UCSD-AML1 (cell line): Measurements from ENCODE around the gene ALG12.

Experiments
- DNase-seq: peaks from one replicate; lab custom pipeline; 2025; ENCODE audit not compliant: unreplicated experiment; lab: John Stamatoyannopoulos, UW

The ALG12 gene

DNA sequence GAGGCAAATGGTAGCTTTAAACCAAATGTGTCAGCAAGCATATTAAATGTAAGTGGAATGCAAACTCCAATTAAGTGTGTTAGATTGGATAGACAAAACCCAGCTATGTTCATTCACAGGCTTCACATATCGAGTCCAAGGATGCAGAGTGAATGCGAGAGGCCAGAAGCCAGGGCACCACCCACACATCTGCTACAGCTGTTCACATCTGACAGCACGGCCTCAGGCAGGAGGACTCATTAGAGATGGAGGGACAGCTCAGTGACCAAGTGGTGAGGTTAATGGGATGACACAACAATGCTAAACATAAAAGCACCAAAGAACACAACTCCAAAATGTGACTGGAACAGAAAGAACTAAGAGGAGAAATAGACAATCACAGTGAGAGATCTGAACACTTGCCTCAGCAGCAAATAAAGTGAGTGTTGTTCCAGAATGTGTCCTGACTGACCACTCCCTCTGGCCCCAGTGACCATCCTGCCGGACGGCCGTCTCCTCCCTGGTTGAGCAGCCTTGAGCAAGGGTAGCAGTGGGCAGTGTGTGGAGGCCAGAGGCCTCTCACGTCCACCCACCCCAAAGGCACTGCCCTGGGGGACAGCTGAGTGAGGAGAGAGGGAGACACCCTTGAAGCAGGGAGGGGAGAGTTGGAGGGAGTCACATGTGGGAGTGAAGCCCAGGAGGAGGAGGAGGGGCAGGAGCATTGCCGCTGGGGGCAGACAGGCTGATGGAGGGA lies 23.8 kb downstream of the ALG12 start:
- no peak for DNase-seq

DNA sequence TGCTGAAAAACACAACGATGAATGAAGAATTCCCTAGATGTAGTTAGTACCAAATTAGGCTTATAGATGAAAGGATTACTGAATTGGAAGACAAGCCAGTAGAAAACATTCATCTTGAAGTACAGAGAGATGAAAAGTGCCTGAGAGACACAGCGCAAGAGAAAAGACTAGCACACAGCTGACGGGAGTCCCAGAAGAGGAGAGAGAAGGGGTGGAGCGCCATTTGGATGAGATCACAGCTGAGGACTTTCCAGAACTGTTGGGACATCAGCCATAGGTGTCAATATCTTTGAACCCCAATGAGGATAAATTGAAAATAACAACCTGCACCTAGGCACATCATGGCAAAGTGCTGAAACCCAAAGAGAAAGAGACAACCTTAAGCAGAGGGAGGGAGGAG lies 25.2 kb downstream of the ALG12 start:
- no peak for DNase-seq

DNA sequence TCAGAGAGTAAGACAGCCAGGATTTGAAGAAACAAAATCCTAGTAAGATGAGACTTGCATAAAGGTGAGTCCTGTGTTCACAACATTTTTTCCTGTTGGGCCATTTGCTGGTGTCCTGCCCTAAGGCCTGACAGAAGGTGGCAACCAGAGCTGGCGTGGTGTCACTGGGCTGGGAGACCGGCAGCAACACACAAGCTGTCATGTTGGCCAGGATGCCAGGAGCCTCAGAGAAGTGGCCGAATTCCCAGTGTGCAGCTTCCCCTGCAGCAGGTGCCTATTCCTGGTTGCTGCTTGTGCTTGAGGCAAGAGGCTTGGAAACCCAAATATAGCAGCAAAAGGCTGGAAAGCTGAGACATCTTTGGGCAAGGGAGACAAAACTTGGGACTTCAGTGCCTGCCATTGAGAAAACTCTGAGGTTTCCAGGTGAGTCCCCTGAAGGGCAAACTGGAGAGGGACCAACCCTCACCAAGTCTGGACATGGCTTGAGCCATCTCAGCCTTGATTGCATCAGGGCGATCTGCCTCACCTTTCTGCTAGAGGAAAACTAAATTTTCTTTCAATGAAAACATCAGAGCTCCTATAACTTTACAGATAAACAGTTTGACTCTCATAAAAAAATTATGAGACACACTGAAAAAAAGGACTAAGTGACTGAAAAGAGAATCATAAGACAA lies 25.9 kb downstream of the ALG12 start:
- no peak for DNase-seq

DNA sequence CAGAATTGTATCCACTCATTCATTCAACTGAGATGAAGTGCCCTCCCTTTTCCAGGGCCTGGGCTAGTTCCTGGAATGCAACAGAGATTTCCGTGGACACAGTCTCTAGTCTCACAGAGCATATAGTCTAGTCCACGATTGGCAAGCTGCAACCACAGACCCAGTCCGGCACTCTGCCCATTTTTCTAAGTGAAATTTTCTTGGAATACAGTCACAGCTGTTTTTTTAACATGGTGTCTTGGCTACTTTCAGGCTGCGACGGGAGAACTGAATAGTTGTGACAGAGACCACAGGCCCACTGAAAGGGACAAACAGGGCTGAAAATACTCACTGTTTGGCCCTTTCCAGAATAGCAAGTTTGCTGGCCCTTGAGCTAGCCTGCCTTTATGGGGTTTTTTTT lies 29.2 kb downstream of the ALG12 start:
- DNase-seq: no peak

DNA sequence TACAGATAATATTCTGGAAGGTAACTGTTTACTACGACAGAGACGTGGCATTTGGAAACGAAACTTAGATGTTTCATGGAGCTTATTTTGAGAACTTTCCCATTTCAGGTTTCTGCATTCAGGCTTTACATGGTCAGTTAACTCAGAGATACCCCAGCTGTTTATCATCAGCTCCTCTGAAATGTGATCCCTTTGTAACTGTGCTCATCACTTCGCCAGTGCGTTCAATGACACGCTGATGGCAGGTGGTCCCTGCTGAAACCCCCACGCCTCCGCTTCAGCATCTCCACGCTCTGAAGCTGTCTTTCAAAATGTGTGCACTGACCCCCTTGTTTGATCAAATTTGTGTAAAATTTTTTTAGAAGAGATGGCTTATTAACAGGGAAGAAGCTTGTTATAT lies 30.5 kb downstream of the ALG12 start:
- DNase-seq: no peak

DNA sequence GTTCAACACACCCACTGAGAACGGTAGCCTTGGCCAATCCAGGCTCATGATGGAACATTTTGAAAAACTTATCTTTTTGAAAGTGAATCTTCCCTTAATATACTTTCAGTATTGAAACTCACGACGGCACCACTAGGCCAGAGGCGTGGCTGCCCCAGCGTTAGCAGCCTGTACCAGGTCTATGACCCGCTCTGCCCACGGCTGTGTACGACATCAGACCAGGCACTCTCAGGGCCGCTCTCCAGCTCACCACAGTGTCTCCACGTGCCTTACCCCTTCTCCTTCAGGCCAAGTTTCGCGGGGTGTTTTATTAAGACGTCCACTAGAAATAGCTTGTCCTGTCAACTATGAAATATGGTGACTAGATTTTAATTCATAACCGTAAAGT lies 31.2 kb downstream of the ALG12 start:
- DNase-seq: no peak

DNA sequence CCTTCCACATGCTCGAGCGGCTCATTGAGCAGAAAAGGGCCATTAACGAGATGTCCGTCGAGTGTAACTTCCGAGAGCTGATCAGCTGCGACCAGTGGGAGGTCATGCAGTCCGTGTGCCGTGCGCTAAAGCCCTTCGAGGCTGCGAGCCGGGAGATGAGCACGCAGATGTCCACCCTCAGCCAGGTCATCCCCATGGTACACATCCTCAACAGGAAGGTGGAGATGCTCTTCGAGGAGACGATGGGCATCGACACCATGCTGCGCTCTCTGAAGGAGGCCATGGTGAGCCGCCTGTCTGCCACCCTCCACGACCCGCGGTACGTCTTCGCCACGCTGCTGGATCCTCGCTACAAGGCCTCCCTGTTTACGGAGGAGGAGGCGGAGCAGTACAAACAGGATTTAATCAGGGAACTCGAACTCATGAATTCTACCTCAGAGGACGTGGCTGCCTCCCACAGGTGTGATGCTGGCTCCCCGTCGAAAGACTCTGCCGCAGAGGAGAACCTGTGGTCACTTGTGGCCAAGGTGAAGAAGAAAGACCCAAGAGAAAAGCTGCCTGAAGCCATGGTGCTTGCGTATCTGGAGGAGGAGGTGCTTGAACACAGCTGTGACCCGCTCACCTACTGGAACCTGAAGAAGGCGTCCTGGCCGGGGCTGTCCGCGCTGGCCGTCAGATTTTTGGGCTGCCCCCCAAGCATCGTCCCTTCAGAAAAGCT lies 31.7 kb downstream of the ALG12 start:
- DNase-seq: no peak

DNA sequence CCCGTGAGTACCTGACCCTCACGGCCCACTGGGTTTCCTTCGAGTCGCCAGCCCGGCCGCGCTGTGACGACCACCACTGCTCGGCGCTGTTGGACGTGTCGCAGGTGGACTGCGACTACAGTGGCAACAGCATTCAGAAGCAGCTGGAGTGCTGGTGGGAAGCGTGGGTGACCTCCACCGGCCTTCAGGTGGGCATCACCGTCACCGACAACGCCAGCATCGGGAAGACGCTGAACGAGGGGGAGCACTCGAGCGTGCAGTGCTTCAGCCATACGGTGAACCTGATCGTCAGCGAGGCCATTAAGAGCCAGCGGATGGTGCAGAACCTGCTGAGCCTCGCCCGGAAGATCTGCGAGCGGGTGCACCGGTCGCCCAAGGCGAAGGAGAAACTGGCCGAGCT lies 32.4 kb downstream of the ALG12 start:
- no peak for DNase-seq

DNA sequence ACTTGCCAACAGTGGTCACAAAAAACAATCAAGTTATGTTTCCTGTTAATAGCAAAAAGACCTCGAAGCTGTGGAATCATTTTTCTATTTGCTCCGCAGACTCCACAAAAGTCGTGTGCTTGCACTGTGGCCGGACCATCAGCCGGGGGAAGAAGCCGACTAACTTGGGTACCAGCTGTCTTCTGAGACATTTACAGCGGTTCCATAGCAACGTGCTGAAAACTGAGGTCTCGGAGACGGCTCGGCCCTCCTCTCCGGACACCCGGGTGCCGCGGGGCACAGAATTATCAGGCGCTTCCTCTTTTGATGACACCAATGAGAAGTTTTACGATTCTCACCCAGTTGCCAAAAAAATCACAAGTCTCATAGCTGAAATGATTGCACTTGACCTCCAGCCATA lies 33.0 kb downstream of the ALG12 start:
- DNase-seq: no peak

DNA sequence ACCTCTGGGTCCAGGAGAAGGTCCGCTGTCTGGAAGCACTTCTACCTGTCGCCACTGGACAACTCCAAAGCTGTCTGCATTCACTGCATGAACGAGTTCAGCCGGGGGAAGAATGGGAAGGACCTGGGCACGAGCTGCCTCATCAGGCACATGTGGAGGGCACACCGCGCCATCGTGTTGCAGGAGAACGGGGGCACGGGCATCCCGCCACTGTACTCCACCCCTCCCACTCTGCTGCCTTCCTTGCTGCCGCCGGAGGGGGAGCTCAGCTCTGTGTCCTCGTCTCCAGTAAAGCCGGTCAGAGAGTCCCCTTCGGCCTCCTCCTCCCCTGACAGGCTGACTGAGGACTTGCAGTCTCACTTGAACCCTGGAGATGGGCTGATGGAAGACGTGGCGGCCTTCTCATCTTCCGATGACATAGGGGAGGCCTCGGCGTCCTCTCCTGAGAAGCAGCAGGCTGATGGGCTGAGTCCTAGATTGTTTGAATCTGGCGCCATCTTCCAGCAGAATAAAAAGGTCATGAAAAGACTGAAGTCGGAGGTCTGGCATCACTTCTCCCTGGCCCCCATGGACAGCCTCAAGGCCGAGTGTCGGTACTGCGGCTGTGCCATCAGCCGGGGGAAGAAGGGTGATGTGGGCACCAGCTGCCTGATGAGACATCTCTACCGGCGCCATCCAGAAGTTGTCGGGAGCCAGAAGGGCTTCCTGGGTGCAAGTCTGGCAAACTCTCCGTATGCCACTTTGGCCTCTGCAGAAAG lies 33.6 kb downstream of the ALG12 start:
- DNase-seq: no peak

DNA sequence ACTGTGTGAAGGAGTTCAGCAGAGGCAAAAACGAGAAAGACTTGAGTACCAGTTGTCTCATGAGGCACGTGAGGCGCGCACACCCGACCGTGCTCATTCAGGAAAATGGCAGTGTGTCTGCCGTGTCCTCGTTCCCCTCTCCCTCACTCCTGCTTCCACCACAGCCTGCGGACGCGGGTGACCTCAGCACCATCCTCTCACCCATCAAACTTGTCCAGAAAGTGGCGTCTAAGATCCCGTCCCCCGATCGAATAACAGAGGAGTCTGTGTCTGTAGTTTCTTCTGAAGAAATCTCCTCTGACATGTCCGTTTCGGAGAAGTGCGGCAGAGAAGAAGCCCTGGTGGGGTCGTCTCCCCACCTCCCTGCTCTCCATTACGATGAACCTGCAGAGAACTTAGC lies 34.2 kb downstream of the ALG12 start:
- DNase-seq: no peak

DNA sequence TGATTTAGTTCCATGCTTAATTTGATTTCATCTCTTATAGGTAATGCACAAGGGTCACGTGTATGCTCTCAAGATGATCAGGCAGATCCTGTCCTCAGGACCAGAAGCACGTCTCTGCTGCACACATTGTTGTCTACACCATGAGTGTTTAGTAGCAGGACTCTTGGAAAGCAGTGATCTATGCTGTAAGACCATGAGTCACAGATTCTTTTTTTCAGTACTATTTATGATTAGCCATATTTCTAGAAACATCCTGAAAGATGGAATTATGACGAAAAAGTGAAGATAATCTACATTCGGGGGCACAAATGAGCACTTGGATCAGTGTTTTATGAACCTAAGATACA lies 35.0 kb downstream of the ALG12 start:
- no peak for DNase-seq

DNA sequence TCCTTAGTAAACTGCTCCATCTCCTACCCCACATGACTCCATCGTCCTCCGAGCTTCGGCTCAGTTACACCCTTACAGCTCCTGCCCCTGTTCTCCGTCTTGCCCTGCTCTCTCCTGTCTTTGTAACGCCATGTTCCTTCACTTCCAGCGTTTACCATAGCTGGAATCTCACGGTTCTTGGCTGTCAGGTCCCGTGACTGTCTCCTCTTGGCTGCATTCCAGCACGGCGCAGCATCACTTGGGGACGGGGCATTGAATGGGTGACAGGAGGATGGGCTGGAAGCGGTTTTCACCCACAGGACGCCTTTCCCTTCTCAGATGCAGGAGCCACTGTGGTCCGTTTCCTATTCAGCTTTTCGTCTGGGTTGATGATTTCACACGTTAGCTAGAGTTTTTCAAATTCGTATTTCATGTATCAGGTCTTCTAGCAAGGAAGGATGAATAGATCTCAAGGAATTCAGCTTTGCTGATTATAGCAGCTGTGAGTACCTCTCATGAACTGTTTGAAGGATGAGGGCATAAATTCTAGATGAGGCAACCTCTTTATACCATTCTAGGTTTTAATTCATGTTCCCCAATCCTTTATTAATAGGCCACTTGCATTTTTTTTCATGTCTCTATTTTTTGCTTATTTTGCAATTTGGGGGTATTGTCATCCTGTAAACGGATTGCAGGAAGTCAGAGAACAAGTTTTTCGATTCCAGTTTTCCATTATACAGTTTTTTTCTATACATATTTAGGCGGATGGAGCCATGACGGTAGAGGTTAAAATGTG lies 35.5 kb downstream of the ALG12 start:
- no peak for DNase-seq

DNA sequence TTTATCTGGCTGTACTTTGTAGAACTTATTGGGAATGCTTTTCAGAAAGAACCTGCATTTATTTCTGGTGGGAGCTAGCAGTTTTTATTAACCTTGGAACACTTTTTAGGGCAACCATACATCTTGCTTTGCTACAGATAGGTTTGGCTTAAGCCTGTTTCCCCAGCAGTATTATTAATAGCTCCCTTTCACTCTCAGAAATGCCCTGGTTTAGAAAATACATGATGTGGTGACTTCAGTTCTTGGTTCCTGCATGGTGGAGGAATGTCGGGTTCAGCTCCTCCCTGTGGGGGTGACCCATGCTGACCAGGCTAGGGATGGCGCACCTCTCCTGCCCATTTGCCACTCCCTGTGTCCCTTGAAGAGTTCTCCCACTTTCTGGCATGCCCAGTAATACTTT lies 36.4 kb downstream of the ALG12 start:
- no peak for DNase-seq

DNA sequence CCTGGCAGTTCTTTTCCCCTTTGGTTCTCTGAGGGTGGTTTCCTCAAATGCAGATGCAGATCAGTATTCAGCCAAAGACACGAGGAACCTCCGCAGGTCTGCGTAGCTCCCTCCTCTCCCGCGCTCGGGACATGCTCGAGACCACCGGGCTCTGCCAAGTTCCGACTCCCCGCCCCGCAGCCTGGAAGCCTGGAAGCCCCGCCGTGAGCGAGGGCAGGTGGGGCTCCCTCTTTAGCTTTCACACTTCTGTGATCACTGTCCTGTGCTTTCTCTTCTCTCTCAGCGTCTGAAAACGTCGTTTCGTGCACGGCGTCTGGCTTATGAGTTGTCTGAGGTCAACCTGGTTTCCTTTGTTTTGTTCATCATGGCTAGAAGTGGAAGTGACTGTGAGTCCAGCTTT lies 38.0 kb downstream of the ALG12 start:
- no peak for DNase-seq

DNA sequence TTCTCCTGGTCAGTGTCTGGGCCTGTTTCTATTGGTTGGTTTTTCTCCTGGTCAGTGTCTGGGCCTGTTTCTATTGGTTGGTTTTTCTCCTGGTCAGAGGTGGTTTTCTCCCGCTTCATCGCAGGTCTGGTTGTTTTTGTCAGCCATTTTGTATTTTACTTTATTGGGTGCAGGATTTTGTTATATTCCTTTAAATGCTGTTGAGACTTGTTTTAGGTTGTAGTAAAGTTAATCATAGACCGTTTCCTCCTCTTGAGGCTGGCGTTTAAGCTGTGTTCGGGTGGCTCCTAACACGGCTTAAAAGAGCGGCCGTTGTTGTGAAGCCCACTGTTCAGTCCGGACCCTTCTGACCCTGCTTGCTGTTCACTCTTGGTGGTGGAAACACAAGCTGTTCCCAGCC lies 38.4 kb downstream of the ALG12 start:
- no peak for DNase-seq

DNA sequence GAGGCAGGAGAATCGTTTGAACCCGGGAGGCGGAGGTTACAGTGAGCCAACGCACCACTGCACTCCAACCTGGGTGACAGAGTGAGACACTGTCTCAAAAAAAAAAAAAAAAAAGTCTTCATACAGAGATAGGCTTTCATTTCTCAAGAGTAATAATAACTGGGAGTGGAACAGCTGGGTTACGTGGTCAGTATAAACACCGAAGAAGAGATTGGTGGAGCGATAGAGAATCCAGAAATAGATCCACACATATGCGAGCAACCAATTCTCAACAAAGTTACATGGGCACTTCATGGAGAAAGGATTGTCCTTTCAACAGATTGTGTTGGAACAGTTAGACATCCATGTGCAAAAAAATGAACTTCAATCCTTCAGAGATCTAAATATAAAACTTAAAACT lies 40.0 kb downstream of the ALG12 start:
- no peak for DNase-seq

DNA sequence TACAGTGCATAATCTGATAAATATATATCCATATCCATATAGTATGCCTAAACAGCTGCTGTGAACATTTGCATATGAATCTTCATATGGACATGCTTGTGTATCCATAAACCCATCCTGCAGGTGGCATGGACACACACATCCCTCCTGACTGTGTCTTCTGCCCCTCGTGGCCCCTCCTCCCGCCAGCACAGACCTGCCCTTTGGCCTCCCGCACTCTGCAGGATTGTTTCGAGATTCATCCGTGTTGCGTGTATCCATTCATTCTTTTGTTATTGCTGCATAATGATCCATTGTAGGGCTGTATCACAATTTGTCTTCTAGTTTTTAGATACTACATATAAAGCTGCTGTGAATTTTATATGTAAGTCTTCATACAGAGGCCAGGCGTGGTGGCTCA lies 40.6 kb downstream of the ALG12 start:
- no peak for DNase-seq

DNA sequence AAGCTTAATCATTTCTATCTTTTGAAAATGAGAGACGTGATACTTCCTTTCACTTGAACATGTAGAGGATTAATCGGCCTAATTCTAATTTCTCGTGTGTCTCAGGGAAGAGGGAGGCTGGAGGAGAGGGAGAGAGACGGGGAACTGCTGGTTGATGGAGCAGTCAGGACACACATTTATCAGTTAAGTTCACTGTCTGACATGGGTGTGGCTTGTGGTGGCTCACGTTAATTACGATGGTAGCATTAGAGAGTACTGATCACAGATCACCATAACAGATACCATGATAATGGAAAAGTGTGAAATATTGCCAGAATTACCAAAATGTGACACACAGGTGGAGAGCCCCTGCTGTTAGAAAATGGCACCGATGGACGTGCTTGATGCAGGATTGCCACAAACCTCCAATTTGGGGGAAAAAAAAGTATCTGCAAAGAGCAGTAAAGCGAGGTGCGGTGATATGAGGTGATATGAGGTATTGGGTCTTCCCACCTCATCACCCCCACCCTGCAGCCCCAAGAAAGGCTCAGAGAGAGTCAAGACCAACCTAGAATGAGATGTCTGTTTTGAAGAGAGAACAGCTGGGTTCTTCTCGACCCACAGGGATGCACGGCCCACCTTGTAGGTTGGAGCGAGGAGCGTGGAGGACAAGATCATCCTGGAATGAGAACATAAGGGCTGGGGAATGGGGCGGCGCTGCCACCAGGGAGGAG lies 44.9 kb downstream of the ALG12 start:
- no peak for DNase-seq

DNA sequence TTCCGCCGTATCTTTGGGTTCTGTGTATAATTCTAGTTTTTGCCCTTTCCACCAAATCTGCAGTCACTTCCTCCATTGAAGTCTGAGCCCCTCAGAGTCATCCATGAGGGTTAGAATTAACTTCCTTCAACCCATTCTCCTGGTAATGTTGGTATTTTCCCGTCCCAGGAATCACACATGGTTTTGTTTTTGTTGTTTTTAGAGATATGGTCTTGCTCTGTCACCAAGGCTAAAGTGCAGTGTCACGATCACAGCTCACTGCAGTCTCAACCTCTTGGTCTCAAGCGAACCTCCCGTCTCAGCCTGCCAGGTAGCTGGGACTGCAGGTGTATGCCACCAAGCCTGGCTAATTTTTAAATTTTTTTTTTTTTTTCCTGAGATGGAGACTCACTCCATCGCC lies 45.9 kb downstream of the ALG12 start:
- no peak for DNase-seq
